C4-2B (cell line): Measurements from ENCODE around the gene SYT1.

Experiments
- H3K27ac ChIP-seq: fragments of 450-650 bp; 2 replicates; pipeline ENCODE4 v1.5.1; 2017
- ZFX ChIP-seq: fragments of 450-650 bp; IDR thresholded peaks from 2 replicates; pipeline ENCODE4 v1.6.1; 2017
- TF ChIP-seq, protein P1 (sequence below): fragments of 450-650 bp; conservative IDR thresholded peaks from 2 replicates; pipeline ENCODE4 v1.5.1; 2017; ENCODE audit warnings: mild to moderate bottlenecking

The SYT1 gene

DNA sequence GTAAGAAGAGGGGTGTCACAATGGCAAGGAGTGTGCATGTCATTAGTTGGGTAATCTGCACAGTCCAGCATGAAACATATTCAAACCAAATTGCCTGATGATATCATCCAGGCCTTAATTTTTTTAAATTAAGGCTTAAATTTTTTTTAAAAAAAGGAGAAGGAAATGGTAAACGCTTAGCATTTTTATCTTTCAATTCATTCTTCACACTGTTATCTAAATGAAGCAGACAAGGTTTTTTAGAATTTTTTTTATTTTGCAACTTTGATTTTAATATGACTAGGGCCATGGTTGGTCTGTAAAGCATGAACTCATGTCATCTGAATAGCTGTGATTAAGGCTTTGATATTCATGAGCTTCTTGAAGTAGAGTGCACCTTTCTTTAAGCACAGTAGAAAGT is 362.5 kb downstream of the SYT1 start:
- TF ChIP-seq ZFX = no peak
- TF ChIP-seq, protein P1, sequence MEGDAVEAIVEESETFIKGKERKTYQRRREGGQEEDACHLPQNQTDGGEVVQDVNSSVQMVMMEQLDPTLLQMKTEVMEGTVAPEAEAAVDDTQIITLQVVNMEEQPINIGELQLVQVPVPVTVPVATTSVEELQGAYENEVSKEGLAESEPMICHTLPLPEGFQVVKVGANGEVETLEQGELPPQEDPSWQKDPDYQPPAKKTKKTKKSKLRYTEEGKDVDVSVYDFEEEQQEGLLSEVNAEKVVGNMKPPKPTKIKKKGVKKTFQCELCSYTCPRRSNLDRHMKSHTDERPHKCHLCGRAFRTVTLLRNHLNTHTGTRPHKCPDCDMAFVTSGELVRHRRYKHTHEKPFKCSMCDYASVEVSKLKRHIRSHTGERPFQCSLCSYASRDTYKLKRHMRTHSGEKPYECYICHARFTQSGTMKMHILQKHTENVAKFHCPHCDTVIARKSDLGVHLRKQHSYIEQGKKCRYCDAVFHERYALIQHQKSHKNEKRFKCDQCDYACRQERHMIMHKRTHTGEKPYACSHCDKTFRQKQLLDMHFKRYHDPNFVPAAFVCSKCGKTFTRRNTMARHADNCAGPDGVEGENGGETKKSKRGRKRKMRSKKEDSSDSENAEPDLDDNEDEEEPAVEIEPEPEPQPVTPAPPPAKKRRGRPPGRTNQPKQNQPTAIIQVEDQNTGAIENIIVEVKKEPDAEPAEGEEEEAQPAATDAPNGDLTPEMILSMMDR = no peak
- H3K27ac ChIP-seq = no peak overlapping the region

DNA sequence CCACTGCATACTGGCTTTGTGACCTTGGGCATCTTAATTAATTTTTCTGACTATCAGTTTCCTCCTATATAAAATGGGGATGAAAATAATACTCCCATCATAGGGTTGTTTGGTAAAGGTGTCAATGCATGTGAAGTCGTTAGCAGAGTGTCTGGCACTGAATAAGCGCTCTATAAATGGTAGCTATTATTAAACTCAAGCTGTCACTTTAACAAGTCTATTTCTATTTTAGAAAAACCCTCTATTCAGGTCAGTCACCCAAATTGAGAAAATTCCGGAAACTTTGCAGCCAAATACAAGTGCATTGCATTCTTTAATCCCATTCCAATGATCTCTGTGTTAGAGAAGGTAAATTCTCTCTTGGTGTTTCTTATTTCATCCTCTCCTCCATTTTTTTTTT is 363.1 kb downstream of the SYT1 start:
- H3K27ac ChIP-seq = no peak overlapping the region
- TF ChIP-seq, protein P1 = no peak
- TF ChIP-seq ZFX = no peak

DNA sequence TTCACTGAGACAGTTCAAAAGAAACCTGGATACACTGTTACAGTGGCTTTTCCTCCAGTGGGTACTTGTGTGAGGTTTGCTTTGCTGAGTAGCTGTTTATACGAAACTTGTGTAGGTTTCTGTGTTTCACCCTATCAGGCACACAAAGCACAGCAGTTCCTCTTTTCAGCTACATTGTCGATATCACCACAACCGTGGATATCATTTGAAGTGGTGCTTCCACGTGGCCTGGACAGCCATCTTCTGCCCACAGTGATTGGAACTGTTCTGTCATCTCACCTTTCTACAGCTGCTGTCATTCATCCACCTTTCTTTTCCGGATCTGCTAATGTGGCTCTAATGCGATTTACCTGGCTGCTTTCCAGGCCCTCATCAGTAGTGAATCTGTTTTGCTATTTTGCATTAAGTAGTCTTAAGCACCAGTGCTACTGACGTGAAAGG is 368.8 kb downstream of the SYT1 start:
- H3K27ac ChIP-seq = no peak overlapping the region
- TF ChIP-seq, protein P1 = no peak
- no peak for TF ChIP-seq ZFX

DNA sequence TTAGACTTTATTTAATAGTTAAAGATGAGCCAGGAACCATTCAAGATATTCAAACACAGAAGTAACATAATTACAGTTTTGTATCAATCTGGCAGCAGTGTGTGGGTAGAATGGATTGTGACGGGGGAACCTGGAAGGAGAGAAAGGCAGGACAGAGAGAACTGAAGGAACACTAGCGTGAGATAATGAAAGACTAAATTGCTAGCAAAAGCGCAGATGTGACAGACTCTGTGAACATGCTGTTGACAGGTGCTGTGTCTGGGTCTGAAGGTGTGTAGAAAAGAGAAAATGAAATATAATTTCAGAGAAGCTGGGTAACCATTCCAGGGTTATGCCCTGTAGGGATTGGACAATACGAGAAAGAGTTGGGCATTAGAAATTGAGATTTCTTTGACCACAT is 372.3 kb downstream of the SYT1 start:
- no peak overlapping the region for H3K27ac ChIP-seq
- no peak for TF ChIP-seq ZFX
- TF ChIP-seq, protein P1 = no peak

DNA sequence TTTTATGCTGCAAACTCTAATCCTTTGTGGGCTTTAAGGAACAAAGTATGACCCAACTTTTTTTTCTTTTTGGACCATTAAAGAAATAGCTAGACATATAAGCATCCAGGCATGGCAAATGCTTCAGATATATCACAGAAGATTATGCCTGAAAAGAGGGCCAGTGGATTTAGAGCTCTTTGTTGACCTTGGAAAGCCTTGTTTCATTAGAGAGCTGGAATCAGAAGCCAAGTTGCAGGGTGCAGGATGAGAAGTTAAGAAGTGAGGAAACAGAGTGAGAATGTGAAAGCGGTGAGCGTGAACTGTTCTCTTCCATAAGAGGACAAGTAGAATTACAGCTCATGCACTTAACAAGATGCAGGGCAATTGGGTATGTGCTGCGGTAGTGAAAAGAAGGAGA is 373.7 kb downstream of the SYT1 start:
- H3K27ac ChIP-seq = no peak overlapping the region
- TF ChIP-seq, protein P1 = no peak
- TF ChIP-seq ZFX = no peak

GRCh38 chr12:79247494-79247893 is 382.9 kb downstream of the SYT1 start:
- TF ChIP-seq, protein P1 = no peak
- TF ChIP-seq ZFX = no peak
- no peak overlapping the region for H3K27ac ChIP-seq

- TF ChIP-seq, protein P1 = no peak
- TF ChIP-seq ZFX = no peak
- H3K27ac ChIP-seq = no peak overlapping the region
Observed at GRCh38 chr12:79250186-79250585, 385.6 kb downstream of the SYT1 start.
